ENCODE results near the gene PLEK2. TPM values are rescaled to one million over a fixed set of nuclear protein-coding genes. Genes with fewer than 3 reads are reported as not detected.
A peak's percentile ranks its signal among the peaks of the same experiment; 100 is the strongest.

PLEK2 gene
- total RNA-seq, 3 donors from 2014 or later: 15.0 to 41.7 (median 30.8) TPM

- intact Hi-C loops (cut with DNase I, micrococcal nuclease): no loop called here
- no peak for ATAC-seq
- H3K9me3 ChIP-seq: no peaks in the 10 kb centered on the region
- H3K4me3 ChIP-seq: no peak overlapping the region
- TF ChIP-seq CTCF (IDR thresholded peaks at IDR 0.05): no peak
- H3K36me3 ChIP-seq (ENCODE audit: low read depth): no peaks in the 10 kb centered on the region
- no peaks in the 10 kb centered on the region for H3K4me1 ChIP-seq (ENCODE audit: low read depth)
- no peak for DNase-seq
Observed at GRCh38 chr14:67405771-67406170, 6.2 kb downstream of the PLEK2 start.

GRCh38 chr14:67400434-67400833 is 11.5 kb downstream of the PLEK2 start:
- ATAC-seq (peak; percentile 54), DNase-seq (no peak)
- Histone ChIP-seq H3K4me3 (no peak overlapping the region), H3K36me3 (ENCODE audit: low read depth) (no peaks in the 10 kb centered on the region), H3K4me1 (ENCODE audit: low read depth) (no peaks in the 10 kb centered on the region), H3K9me3 (no peaks in the 10 kb centered on the region)
- no peak for TF ChIP-seq CTCF (IDR thresholded peaks at IDR 0.05)
- intact Hi-C loops (cut with DNase I, micrococcal nuclease): no loop called here

GRCh38 chr14:67397536-67397935 is 14.4 kb downstream of the PLEK2 start:
- ATAC-seq: no peak
- intact Hi-C loops (cut with DNase I, micrococcal nuclease): no loop called here
- Histone ChIP-seq H3K4me3 (no peak overlapping the region), H3K9me3 (no peaks in the 10 kb centered on the region), H3K4me1 (ENCODE audit: low read depth) (no peaks in the 10 kb centered on the region), H3K36me3 (ENCODE audit: low read depth) (no peaks in the 10 kb centered on the region)
- no peak for DNase-seq
- no peak for TF ChIP-seq CTCF (IDR thresholded peaks at IDR 0.05)

- no peaks in the 10 kb centered on the region for H3K36me3 ChIP-seq (ENCODE audit: low read depth)
- no peak for TF ChIP-seq CTCF (IDR thresholded peaks at IDR 0.05)
- ATAC-seq (no peak), DNase-seq (no peak)
- H3K9me3 ChIP-seq: no peaks in the 10 kb centered on the region
- intact Hi-C loops (cut with DNase I, micrococcal nuclease): no loop called here
- H3K4me3 ChIP-seq: no peak overlapping the region
- no peaks in the 10 kb centered on the region for H3K4me1 ChIP-seq (ENCODE audit: low read depth)
Observed at GRCh38 chr14:67396381-67396970, 15.5 kb downstream of the PLEK2 start.

- no peak for TF ChIP-seq CTCF (IDR thresholded peaks at IDR 0.05)
Observed at GRCh38 chr14:67395876-67396189, 16.1 kb downstream of the PLEK2 start.

More at GRCh38 chr14:67395876-67396189, 16.1 kb downstream of the PLEK2 start:
- ATAC-seq (no peak), DNase-seq (no peak)
- H3K4me1 ChIP-seq (ENCODE audit: low read depth): no peaks in the 10 kb centered on the region
- intact Hi-C loops (cut with DNase I, micrococcal nuclease): no loop called here
- H3K36me3 ChIP-seq (ENCODE audit: low read depth): no peaks in the 10 kb centered on the region
- H3K9me3 ChIP-seq: no peaks in the 10 kb centered on the region
- H3K4me3 ChIP-seq: no peak overlapping the region
